NCI-H526 (cell line): Measurements from ENCODE around the gene FMNL2.
"Not testable (repeated sequence)": the region's sequence is repeated elsewhere in the genome, so short reads cannot be mapped to it uniquely, and the experiment has no call there.

Experiments used
- DNase-seq, 2 experiments: peaks; one replicate each; lab custom pipeline; 2025; lab: John Stamatoyannopoulos, UW

FMNL2 gene

DNA sequence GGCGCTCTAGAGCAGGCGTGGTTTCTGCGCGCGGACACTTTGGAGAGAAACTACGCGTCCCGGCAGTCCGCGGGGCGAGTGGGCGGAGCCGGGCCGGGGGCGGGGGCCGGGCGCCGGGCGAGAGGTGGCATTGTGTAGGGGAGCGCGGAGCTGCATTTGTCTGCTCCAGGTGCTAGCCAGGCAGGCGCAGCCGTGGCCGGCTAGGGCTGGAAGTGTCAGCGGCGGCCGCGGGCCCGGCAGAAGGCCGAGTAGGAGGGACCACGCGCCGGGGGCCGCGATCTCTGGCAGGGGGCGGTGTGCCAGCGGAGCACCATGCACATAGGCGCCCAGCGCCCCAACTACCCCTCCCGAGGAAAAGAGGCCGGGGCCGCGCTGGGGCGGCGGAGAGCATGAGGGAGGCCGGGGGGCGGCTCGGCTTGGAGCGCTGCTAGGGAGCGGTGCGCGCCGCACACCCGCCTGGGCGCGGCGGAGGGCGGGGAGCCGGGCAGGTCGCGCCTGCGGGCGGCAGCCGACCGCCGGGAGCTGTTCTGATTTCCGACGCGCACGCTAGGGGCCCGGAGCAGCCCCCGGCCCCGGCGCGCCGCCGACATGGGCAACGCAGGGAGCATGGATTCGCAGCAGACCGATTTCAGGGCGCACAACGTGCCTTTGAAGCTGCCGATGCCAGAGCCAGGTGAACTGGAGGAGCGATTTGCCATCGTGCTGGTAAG lies at the start of gene FMNL2:
Gene FMNL2, plus strand, starts transcription at position 159 of the 710 bp plus-strand sequence.
- peak; percentile 77 to 94 for DNase-seq

DNA sequence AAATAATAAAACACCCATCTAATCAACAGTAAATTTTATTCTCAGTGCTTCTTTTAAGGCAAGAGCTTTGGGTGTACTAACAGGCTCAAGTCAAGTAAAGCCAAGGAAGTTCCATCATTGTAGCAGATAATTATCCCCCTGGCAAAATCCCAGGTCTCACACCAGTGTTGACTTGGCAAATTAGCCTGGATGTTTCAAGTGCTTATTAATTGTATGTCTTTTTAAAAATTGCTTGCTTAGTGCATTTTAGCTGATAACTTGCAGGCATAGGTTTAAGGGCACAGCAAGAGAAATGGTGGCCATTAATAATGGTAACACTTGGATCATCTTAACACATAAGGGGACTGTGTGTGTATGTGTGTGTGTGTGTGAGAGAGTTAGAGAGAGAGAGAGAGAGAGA lies 42.0 kb upstream of the FMNL2 start:
- DNase-seq = no peak

DNA sequence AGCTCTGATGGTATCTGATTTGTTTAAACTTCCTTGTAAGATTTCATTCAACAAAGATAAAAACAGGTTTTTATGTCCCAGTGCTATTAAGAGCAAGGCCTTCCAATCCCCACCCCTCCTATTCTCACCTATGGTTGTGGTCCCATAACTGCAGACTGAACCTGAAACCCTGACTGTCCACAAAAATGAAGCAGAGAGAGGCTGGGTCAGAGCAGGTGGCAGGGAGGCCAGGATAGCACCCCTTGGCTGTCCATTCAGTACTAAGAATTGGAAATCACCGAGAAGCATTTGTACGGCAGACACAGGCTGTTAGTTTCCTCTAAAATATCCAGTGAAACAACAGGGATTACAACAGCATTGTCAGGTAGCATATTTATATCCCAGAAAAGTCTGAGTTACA lies 37.3 kb upstream of the FMNL2 start:
- no peak for DNase-seq

DNA sequence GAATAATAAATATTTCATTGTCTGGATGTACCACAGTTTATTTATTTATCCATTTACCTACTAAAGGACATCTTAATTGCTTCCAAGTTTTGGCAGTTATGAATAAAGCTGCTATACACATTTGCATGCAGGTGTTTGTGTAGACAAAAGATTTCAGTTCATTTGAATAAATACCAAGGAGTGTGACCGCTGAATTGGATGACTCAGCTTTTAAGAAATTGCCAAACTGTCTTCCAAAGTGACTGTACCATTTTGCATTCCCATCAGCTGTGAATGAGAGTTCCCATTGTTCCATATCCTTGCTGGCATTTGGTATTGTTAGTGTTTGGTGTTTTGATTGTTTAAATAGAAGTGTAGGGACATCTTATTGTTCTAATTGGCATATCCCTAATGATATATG lies 36.2 kb upstream of the FMNL2 start:
- DNase-seq = peak; percentile 64 to 71

DNA sequence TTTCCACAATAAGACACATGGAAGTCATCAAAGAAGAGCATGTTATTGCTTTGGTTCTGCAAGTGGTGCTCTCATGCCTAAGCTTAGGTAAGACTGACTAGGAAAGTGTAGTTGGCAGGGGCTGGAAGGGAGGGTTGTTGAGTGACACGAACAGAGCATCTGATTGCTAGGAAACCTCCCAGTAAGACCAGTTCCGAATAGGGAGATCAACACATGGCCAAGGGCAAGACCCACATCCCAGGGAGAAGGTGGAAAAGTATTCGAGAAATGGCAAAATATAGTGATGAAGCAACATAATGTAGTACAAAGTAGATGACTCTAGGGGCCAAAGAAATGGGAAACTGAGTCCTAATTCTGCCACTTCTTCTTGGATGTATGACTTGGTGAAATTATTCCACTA lies 33.8 kb upstream of the FMNL2 start:
- no peak for DNase-seq

DNA sequence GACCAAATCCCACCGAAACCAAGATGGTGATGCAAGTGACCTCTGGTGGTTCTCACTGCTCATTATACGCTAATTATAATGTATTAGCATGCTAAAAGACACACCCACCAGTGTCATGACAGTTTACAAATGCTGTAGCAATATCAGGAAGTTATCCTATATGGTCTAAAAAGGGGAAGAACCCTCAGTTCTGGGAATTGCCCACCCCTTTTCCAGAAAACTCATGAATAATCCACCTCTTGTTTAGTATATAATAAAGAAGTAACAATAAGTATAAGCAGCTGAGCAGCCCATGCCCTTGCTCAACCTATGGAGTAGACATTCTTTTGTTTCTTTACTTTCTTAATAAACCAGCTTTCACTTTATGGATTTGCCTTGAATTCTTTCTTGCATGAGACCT lies 31.0 kb upstream of the FMNL2 start:
- no peak for DNase-seq

DNA sequence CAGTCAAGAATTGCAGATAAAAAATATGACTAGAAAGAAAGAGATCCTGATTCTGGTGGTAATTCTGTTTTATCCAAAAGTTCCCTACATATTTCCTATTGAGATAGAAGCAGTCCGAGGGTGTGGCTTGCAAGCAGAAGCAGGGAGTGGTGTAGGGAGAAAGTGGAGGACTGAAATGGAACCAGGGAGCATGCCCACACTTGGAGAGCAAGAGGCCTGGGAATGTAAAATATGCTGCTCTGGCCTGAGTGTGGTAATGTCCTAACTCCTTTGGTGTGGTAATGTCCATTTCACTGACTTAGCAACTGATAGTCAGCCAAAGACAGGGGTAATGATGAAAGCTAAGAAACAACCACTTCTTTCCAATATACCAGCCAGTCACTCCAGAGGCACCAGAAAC lies 30.1 kb upstream of the FMNL2 start:
- no peak for DNase-seq

DNA sequence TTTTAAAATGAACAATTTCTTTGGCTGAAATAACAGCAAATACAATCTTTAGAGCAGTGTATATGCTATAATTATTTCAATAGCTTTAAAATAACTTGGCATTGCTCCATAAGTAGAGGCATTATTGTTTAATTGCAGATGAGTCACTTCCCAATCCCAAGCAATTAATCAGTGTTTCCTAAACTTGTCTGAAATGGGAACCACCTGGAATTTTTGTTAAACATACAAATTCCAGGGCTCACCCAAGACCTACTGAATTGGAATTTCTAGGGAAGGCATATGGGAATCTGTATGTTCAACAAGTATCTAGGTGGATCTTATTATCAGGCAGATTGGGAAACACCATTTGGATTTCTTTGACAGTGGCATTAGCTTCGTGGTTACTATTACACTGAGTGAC lies 27.1 kb upstream of the FMNL2 start:
- DNase-seq = no peak

DNA sequence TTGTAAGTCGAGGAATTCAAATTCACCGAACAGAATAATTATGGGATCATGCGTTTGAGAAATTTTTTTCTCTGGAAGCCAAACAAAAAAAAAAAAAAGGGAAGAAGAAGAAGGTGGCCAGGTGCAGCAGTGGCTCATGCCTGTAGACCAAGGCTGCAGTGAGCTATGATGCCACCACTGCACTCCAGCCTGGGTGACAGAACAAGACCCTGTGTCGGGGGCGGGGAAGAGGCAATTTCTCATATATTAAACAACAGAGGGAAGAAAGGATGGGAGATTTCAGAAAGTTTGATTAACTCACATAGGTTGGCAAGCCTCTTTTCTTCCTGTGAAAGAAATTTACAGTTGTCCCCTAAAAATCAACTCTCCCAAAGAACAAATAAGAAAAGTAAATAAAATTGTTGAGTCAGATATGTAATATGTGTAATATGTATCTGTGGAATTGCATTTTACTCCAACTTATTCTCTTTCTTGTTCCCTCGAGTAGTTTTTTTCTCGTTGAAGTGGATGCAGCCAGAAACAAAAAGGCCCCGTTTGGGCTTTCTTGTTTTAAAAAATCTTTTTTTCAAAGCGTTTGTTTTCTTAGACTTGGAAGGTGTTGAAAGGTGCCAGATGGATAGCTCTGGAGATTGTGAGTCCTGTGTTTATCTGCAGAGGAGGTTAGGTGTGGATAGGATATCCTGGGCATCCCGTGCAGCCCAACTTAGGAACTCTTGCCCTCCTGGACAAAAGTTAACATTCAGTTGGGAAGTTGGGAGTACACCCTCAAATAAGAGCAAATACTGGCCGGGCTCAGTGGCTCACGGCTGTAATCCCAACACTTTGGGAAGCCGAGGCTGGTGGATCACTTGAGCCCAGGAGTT lies 25.4 kb upstream of the FMNL2 start:
- no peak for DNase-seq

DNA sequence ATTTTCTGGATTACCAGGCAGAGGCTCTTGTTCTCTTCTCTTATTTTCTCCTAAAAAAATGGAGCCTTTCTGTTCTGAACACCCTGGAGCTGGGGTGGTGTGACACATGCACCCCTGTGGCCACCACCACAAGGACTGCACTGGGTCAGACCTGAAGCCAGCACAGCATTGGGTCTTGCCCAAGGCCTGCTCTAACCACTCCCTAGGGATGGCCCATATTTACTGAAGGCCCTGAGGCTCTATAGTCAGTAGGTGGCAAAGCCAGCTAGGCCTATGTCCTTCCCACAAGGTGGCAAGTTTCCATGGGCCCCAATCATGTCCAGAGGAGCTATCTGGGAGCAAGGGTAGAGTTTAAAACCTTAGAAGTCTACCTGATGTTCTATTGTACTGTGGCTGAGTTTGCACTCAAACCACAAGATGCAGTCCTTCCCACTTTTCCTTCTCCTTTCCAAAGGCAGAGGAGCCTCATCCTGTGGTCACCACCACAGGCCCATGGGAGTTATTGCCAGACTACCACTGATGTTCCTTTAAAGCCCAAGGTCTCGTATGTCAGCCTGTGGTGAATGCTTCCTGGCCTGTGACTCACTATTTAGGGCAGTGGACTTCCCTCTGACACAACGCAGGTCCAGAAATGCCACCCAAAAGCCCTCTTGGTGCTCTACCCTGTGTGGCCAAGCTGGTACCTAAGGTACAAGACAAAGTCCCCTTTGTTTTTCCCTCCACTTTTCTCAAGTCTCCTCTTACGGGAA lies 15.0 kb upstream of the FMNL2 start:
- DNase-seq = no peak

DNA sequence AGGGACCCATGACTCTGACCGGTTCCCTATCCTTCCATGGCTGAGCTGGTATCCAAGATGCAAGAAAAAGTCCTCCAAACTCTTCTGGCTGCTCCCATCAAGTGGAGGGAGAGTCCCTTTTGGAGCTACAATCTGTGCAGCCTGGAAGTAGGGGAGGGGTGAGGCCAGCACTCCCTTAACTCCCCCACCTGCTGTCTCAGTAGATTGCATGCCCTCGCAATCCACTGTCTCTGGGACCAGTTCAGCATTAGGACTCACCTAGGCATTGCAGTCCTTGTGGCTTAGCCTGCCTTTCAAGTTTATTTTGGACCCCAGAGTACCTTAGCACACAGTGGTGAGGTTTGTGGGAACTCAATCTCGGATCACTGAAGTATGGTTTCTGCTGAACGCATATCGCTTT lies 14.2 kb upstream of the FMNL2 start:
- no peak for DNase-seq

DNA sequence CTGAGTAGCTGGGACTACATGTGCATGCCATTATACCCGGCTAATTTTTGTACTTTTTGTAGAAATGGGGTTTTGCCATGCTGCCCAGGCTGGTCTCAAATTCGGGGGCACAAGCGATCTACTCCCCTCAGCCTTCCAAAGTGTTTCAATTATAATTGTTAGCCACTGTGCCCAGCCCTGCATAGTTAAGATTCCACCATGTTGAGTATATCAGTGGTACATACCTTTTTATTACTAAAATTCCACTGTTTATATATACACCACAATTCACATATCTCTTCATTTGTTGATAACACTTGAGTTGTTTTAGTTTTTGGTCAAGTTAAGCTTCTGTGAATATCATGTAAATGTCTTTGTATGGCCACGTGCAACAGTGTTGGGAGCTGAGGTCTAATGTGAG lies 12.8 kb upstream of the FMNL2 start:
- no peak for DNase-seq

DNA sequence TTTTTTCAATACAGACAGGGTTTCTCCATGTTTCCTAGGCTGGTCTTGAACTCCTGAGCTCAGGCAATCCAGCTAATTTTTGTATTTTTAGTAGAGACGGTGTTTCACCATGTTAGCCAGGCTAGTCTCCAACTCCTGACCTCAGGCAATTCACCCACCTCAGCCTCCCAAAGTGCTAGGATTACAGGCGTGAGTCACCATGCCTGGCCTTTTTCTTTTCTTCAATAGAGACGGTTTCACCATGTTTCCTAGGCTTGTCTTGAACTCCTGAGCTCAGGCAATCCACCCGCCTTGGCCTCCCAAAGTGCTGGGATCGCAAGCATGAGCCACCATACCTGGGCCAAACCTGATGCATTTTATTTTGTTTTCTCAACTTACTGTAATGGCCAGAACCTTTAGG lies 9.8 kb upstream of the FMNL2 start:
- not testable (repeated sequence) for DNase-seq

DNA sequence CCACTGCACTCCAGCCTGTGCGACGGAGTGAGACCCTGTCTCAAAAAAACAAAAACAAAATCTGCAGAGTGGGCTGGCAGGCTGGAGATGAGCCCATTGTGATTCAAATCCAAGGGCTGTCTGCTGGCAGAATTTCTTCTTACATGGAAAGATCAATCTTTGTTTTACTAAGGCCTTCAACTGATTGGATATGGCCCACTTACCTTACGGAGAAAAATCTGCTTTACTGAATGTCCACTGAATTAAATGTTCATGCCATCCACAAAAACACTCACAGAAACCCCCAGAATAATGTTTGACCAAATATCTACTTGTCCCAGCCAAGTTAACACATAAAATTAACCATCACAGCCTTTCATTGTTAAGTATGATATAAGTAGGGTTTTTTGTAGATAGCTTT lies 8.3 kb upstream of the FMNL2 start:
- no peak for DNase-seq

DNA sequence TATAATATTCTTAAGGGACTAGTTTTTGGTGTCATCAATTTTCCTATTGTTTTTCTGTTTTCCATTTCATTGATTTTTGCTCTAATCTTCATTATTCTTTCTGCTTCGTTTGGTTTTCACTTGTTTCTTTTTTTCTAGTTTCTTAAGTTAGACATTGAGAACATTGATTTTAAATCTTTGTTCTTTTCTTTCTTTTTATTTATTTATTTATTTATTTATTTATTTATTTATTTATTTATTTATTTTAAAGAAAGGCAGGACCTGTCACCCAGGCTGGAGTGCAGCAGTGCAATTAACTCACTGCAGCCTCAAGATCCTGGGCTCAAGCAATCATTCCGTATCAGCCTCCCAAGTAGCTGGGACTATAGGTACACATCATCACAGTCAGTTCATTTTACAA lies 7.0 kb upstream of the FMNL2 start:
- DNase-seq = no peak

DNA sequence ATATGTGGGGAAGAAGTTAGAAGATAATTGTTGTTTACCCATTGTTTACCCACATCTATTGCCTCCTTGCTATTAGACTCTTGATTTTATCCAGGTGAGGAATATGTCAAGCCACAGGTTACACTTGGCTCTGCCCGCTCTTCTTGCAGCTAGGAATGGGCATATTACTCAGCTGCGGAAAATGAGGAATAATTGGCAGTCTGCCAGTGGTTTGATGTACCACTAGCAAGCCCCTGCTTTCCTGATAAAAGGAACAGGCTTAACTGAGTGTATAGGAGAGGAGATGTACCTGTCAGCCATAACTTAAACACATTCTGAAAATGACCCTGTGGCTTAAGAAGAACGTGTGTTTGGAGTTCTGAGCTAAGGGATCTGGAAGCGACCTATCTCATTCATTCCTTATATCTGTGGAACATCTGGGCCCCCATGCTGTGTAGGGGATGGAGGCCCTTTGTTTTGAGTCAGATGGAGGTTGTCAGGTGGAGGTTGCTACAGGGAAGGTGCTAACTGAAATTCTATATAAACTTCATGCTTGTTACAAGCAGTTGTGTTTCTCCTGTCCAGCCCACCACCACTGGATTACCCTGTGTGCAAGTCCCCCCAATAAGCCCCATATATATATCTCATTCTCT lies 4.6 kb upstream of the FMNL2 start:
- no peak for DNase-seq

DNA sequence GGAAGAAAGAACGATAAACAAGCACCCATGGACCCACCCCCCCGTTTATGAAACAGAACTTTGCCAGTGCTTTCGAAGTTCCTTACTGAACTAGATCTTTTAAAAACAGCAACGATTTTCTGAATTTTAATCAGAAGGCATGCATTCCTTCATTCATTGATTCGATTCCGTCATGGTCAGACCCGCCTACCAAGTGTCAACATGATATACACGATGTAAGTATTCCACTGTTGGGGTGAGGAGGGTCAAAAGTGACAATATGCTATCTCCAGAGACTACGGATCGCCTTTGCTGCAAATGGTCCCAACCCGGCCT lies 316 bp upstream of the FMNL2 start:
- no peak for DNase-seq

DNA sequence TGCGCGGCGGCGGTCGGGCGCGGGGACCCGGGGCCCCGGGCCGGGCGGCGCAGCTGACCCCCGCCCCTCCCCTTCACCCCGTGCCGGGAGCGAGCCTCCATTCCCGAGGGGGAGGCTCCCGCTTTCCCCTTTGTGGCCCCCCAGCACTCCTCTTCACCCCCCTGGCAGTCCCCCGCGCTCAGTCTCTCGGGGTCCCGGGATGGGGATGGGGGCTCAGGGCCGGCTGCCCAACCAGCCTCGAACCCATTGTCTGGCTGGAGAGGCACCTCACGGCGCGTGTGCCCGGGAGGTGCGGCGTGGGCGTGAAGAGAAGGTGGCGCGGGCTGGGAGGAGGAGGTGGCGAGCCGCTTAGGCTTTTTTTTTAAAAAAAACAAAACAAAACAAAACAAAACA lies 748 bp downstream of the FMNL2 start:
- peak in 1 of 2 experiments; percentile 70 for DNase-seq

DNA sequence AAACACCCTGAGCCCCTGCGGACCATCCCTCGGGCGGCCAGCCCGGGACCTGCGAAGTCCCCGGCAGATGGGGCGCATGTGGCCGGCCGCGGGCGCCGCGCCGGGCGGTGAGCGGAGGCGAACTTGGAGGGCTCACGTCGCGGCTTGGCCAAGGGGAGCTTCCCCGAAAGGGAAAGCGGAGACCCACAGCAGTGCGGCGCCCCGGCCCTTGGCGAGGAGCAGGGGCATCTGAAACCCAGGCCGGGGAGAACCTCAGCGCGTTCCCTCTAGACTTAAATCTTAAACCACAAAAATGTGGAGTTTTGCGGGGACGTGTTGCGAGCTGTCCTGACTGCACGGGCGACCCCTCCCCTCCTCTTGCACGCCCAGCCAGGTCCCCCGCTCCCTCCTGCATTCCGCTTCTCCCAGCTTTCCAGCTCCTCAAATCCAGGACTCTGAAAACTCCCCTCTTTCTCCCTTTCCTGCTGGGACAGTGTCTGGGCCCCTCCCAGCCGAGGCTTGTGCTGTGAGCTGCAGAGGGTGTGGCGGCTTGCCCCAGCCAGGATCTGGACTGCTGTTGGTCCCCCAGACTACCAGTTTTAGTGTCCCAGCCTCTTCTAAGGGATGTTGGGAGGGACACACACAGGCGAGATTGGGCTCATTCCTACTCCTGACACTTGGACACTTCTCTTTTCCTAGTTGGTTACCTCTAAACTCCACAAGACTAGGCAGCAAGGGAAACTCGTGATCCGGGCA lies 1.3 kb downstream of the FMNL2 start:
- DNase-seq = peak; percentile 11 to 70

DNA sequence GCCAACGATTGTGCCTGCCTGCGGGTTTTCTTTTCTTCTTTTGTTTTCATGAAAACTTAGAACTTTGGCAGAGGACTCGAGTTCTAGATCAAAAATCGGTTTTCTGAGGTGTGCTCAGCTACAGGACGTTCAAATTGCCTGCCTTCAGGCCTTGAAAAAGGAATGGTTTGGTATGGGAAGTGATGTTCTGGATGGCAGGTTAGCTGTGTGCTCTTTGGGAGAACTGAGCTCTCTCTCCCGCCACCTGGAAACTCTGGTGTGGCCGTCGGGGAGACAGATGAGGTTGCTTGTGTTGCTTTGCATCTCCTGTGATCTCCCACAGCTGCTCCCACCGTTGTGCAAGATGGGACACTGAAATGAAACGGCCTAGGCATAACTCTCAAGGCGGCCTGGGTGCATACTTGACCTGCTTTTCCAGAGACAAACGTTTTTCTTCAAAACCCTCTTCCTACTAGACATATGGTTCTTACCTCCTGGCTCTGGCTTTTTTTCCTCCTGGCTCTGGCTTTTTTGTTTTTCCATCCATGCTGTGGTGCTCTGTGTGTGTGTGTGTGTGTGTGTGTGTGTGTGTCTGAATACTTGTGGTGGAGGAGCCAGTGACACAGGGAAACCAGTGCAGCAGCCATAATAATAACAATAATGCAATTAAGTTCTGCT lies 2.0 kb downstream of the FMNL2 start:
- peak; percentile 52 to 65 for DNase-seq

DNA sequence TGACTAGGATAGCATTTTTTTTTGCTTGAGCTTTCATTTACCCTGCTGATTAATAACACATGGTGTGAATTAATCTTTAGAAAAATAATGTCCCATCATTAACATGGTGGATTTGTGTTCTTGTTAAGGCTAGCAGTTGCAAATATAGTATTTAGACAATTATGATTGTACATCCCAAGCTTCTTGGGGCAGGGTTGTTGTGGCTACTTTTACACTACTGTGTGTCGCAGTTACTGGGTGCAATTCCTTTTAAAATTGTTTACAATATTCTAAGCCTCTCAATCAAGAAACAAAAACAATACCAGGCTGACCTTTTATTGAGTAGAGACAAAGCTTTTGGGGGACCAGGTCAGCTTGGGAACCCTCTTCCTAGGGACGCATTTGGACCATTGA lies 2.5 kb downstream of the FMNL2 start:
- DNase-seq = no peak
